Cardiac fibroblast (primary cell): Measurements from ENCODE around the gene PTK6.
"Not testable (repeated sequence)": the region's sequence is repeated elsewhere in the genome, so short reads cannot be mapped to it uniquely, and the experiment has no call there.

Experiments used
- DNase-seq, 2 donors: peaks; one replicate each; pipeline versions ENCODE4 v3.0.0 to v3.0.0-alpha.2; 2010; ENCODE audit warnings: low read depth in 2 of 2
- H3K4me3 ChIP-seq, 2 donors: replicated peaks in 1 of 2; 1 replicate in 1 of 2; 2 replicates in 1 of 2; pipeline ENCODE4 v1.5.1; 2011; ENCODE audit warnings: low read depth in 2 of 2, low read length in 2 of 2, mild to moderate bottlenecking in 2 of 2, moderate library complexity in 1 of 2
- TF ChIP-seq, protein P1 (sequence below): IDR thresholded peaks from one replicate; pipeline ENCODE4 v1.5.1; 2011; ENCODE audit warnings: low read depth, mild to moderate bottlenecking, low read length, inconsistent platforms

Gene PTK6

GRCh38 chr20:63564036-63564810, 27.0 kb upstream of the PTK6 start:
- H3K4me3 ChIP-seq = no peak overlapping the region
- TF ChIP-seq, protein P1, sequence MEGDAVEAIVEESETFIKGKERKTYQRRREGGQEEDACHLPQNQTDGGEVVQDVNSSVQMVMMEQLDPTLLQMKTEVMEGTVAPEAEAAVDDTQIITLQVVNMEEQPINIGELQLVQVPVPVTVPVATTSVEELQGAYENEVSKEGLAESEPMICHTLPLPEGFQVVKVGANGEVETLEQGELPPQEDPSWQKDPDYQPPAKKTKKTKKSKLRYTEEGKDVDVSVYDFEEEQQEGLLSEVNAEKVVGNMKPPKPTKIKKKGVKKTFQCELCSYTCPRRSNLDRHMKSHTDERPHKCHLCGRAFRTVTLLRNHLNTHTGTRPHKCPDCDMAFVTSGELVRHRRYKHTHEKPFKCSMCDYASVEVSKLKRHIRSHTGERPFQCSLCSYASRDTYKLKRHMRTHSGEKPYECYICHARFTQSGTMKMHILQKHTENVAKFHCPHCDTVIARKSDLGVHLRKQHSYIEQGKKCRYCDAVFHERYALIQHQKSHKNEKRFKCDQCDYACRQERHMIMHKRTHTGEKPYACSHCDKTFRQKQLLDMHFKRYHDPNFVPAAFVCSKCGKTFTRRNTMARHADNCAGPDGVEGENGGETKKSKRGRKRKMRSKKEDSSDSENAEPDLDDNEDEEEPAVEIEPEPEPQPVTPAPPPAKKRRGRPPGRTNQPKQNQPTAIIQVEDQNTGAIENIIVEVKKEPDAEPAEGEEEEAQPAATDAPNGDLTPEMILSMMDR = no peak

GRCh38 chr20:63563225-63563935, 26.2 kb upstream of the PTK6 start:
- no peak overlapping the region for H3K4me3 ChIP-seq
- no peak for DNase-seq
- TF ChIP-seq, protein P1 = no peak

More at GRCh38 chr20:63564036-63564810, 27.0 kb upstream of the PTK6 start:
- DNase-seq = no peak

DNA sequence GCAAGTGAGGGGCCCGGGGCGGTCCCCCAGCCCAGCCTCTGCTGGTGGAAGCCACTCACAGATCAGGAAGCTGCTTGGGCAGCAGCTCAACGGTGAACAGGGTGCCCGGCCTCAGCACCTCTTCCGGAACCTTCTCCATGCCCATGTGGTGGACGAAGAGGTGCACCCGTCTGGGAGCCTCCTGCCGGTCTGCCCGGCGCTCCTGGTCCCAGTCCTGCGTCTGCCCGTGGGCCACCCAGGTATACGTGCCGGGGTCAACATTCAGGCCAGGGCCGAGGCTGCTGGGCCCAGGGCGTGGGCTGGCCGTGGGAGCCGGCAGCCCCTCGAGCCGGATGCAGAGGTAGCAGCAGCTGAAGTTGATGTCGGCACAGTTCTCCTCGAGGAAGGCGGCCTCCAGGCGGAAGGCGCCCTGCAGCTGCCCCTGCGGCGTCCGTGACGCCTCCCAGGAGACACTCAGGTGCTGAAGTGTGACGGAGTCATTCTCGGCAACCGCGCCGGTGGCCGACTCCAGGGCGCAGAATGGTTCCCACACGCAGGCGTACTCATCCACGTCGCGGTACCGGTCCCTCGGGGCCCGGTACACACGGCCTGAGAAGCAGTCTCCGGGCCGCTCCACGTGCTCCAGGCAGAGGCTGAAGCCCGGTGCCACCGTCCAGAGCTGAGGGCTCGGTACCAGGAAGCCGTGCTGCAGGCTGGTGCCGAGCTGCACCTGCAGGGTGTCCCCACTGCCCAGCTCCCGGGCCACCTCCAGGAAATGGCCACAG, 25.5 kb upstream of the PTK6 start:
- no peak overlapping the region for H3K4me3 ChIP-seq
- TF ChIP-seq, protein P1 = no peak
- no peak for DNase-seq

GRCh38 chr20:63561624-63562396, 24.6 kb upstream of the PTK6 start:
- H3K4me3 ChIP-seq = no peak overlapping the region
- TF ChIP-seq, protein P1 = no peak
- no peak for DNase-seq

- no peak overlapping the region for H3K4me3 ChIP-seq
- no peak for DNase-seq
- TF ChIP-seq, protein P1 = no peak
These were observed 23.9 kb upstream of the PTK6 start for GRCh38 chr20:63560856-63561609.

DNA sequence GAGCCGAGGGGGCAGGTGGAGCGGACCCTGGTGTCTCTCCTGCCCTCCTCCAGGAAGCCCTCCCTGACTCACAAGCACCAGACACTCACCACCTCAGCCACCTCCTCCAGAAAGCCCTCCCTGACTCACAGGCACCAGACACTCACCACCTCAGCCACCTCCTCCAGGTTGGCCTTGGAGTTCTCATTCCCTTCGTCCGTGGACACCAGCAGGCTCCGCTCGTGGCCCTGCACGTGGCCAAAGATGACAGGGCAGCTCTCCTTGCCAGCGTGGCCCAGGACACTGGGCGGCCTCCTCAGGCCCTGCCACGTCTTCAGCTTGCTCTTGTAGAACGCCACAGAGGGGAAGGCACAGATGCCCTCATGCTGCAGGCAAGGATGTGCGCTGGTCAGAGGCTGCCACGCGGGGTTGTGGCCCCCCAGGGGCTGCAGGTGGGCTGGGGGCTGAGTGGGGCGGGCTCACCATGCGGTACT, 23.2 kb upstream of the PTK6 start:
- DNase-seq = no peak
- TF ChIP-seq, protein P1 = no peak
- H3K4me3 ChIP-seq = no peak overlapping the region

DNA sequence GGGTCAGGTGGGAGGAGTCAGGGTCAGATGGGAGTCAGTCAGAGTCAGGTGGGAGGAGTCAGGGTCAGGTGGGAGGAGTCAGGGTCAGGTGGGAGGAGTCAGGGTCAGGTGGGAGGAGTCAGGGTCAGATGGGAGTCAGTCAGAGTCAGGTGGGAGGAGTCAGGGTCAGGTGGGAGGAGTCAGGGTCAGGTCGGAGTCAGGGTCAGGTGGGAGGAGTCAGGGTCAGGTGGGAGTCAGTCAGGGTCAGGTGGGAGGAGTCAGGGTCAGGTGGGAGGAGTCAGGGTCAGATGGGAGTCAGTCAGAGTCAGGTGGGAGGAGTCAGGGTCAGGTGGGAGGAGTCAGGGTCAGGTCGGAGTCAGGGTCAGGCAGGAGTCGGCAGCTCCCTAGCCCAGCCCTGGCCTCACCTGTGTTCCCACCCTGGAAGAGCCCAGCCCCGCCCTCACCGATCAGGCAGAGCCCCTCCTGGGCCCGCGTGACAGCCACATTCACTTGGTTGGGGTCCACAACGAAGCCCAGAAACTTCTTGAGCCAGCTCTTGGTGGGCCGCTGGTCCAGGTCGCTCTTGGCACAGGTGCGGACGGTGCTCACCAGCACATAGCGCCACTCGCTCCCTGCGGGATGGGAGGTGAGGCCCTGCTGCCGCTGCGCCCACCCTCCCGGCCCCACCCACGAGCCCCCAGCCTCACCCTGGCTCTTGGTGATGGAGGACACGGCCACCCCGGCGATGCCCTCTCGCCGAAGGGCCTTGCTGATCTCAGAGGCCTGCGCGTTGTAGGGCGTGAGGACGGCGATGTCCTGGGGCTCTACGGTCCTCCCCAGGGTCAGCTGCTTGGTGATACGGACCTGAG, 22.5 kb upstream of the PTK6 start:
- DNase-seq, H3K4me3 ChIP-seq: not testable (repeated sequence)
